PFSK-1 (cell line): ENCODE data around the gene DISC1.

Experiments used
- FOXP2 ChIP-seq: optimal IDR thresholded peaks from 2 replicates; pipeline ENCODE3; 2011; ENCODE audit warnings: borderline replicate concordance, control low read depth, inconsistent platforms; ENCODE audit not compliant: insufficient read depth; ENCODE audit errors: extremely low read length, extremely low read depth
- POLR2AphosphoS5 ChIP-seq: IDR thresholded peaks from 2 replicates; pipeline ENCODE4 v1.6.1; 2012; ENCODE audit warnings: low read depth, mild to moderate bottlenecking, control low read depth, low read length, moderate library complexity
- REST ChIP-seq, 2 experiments: IDR thresholded peaks; 2 replicates each; pipeline versions ENCODE4 v1.6.1 to v1.8.0; 2011 to 2012; ENCODE audit warnings: low read depth in 2 of 2, low read length in 2 of 2, control low read depth in 1 of 2, inconsistent platforms in 1 of 2, mild to moderate bottlenecking in 1 of 2, moderate library complexity in 1 of 2; ENCODE audit not compliant: insufficient read depth in 1 of 2
- SIN3A ChIP-seq: IDR thresholded peaks from 2 replicates; pipeline ENCODE4 v1.6.1; 2012; ENCODE audit warnings: mild to moderate bottlenecking, low read length, moderate library complexity, borderline replicate concordance; ENCODE audit not compliant: insufficient read depth
- TAF1 ChIP-seq: IDR thresholded peaks from 2 replicates; pipeline ENCODE4 v1.6.1; 2012; ENCODE audit warnings: low read length, control low read depth, borderline replicate concordance; ENCODE audit not compliant: insufficient read depth

Gene DISC1

GRCh38 chr1:231926340-231926739, 299.8 kb downstream of the DISC1 start:
- TF ChIP-seq FOXP2 (no peak), TAF1 (no peak), SIN3A (no peak), POLR2AphosphoS5 (no peak), REST (IDR thresholded peaks at IDR 0.05; ENCODE audit: insufficient read depth in 1 of 2, low read depth in 2 of 2, low read length in 2 of 2) (no peak)

DNA sequence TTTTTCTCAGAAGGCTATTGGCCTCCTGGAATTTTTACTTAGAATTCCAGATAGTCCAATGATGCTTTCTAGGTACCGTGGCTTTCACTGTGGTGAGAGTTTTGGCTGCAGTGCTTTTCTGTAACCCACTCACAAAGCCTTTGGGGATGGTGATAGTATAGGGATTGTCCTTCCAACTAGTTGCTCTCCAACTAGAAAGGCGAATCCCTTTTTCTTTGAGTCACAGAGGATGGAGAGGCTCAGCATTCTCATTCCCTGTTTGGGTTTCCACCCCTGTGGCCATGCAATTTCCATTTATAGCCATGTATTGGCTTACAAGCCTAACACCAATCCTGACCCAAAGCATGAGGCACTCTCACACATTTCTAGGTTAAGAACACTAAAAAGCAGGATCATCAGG, 300.3 kb downstream of the DISC1 start:
- TF ChIP-seq POLR2AphosphoS5: no peak
- TF ChIP-seq TAF1: no peak
- no peak for TF ChIP-seq FOXP2

DNA sequence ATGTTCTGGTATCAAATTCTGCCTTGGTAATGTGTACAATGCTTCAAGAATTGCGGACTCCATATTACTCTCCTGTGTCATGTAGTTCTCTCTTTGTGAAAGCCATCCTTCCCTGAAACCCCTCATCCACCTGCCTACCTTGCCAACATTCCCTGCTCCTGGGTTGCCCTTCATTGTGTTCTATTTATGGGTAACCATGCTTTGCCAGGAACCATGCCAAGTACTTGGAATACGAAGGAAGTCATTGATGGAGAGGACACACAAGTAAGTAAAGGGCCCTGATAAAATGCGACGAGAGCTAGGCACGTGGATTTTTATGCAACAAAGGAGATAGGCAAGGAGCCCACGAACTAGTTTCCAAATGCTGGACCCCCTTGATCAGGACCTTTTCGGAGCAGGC, 300.8 kb downstream of the DISC1 start:
- TF ChIP-seq POLR2AphosphoS5 (no peak), REST (IDR thresholded peaks at IDR 0.05; ENCODE audit: insufficient read depth in 1 of 2, low read depth in 2 of 2, low read length in 2 of 2) (no peak), SIN3A (no peak), FOXP2 (no peak), TAF1 (no peak)

DNA sequence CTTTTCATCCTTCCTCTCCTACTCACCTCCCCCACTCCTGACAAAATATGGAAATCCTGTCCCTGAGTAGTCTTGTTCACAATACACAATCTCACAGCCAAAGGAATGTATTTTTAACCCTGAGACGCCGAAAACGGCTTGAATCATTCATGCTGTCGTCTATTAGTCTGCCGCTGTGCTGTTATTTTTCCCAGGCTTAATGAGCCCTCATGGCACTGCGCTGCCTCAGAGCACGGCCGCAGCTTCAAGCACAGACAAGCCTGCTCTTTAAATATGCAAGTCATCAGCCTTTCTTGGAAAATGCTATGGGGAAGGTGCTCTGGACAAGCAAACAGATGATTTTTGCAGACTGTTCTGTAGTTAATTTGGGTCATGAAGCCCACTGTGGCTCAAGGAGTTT, 302.7 kb downstream of the DISC1 start:
- TF ChIP-seq REST (IDR thresholded peaks at IDR 0.05; ENCODE audit: insufficient read depth in 1 of 2, low read depth in 2 of 2, low read length in 2 of 2): no peak
- TF ChIP-seq TAF1: no peak
- TF ChIP-seq POLR2AphosphoS5: no peak
- no peak for TF ChIP-seq SIN3A
- TF ChIP-seq FOXP2: no peak

GRCh38 chr1:231930257-231930947, 303.8 kb downstream of the DISC1 start:
- TF ChIP-seq FOXP2: no peak
- TF ChIP-seq SIN3A: no peak
- no peak for TF ChIP-seq POLR2AphosphoS5

- TF ChIP-seq TAF1: no peak
- TF ChIP-seq POLR2AphosphoS5: no peak
- no peak for TF ChIP-seq REST (IDR thresholded peaks at IDR 0.05; ENCODE audit: insufficient read depth in 1 of 2, low read depth in 2 of 2, low read length in 2 of 2)
- TF ChIP-seq SIN3A: no peak
- no peak for TF ChIP-seq FOXP2
Measured at GRCh38 chr1:231931146-231931545, 304.6 kb downstream of the DISC1 start.
